Ovary (tissue), 3 donors: ENCODE results near the gene DCDC2C.

Experiments
- CTCF ChIP-seq, 3 donors: fragments of 450-650 bp in 2 of 3; fragments of 200-600 bp in 1 of 3; IDR thresholded peaks; one replicate each; pipeline versions ENCODE4 v1.5.1 to v1.8.0; 2016 to 2022; ENCODE audit warnings: antibody characterized with exemption in 3 of 3, mild to moderate bottlenecking in 1 of 3
- POLR2A ChIP-seq: fragments of 450-650 bp; IDR thresholded peaks from one replicate; pipeline ENCODE4 v1.6.1; 2017; ENCODE audit warnings: antibody characterized with exemption, mild to moderate bottlenecking, moderate library complexity
- donor health status: DM: no; HTN: no; CAD: no.

GRCh38 chr2:3670376-3670775 lies 33.0 kb upstream of the DCDC2C start:
- TF ChIP-seq CTCF (IDR thresholded peaks at IDR 0.05) (no peak), POLR2A (no peak)
